Medulla oblongata (tissue), 1 donor: ENCODE data around the gene MAPK8.

Source experiments
- DNase-seq: peaks from one replicate; pipeline ENCODE4 v3.0.0-alpha.2; 2015; ENCODE audit errors: extremely low spot score

MAPK8 gene

GRCh38 chr10:48292616-48293015 is 13.9 kb upstream of the MAPK8 start:
- DNase-seq: no peak

DNA sequence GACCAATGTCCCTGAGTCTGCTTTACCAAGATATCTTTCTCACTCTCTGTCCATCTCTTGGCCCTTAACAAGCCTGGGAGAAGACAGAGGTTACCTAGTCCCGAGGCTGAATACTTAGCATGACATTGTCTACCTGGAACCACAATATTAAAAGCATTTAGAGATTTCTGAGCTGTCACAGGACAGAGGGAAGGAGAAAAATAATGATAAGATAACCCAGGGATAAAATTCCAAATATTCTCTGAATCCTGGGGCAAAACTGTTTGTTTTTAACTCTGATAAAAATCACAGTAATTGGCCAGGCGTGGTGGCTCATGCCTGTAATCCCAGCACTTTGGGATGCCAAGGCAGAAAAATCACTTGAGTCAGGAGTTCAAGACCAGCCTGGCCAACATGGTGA is 12.0 kb upstream of the MAPK8 start:
- no peak for DNase-seq

DNA sequence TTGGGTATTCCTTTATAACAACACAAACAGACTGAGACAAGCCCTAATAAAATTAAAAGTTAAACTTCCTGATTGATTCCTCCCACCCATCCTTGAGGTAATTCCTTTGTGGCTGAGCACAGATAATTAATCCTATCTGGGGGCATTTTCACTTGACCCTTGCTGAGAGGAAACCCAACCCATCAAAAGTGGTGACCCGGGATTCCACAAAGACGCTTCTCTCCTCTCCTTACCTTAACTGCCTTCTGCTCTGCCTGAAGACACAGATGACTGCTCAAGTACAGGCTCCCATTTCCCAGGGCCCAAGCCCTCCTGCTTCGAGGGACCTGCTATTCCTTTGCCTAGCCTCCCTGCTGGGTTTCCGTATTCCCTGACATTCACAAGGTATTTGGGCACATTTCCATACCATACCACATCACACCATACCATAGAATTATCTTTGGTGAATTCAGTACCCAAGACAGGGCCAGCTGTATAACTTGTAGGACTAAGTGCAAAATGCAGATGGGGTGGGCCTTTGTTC is 9.8 kb upstream of the MAPK8 start:
- DNase-seq: no peak

DNA sequence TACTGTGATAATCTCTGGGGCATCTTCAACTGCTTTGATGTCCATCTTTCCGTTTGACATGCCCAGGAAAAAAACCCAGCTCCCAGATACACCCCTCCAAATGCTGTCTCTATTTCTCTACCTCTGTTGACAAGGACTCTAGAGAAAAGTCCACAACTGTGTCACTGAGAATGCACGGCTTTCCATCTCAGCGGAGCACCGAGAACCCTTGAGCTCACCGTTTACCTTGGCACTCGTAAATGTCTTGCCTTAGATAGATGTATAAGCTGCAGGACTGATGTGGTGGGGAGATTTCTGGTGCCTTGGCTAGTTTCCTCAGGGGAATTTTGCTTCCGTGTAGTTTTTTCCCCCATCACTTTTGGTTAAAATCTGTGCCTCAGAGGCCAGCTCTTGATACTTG is 7.4 kb upstream of the MAPK8 start:
- no peak for DNase-seq

- DNase-seq: no peak
These were observed 6.8 kb upstream of the MAPK8 start for GRCh38 chr10:48299692-48300091.

DNA sequence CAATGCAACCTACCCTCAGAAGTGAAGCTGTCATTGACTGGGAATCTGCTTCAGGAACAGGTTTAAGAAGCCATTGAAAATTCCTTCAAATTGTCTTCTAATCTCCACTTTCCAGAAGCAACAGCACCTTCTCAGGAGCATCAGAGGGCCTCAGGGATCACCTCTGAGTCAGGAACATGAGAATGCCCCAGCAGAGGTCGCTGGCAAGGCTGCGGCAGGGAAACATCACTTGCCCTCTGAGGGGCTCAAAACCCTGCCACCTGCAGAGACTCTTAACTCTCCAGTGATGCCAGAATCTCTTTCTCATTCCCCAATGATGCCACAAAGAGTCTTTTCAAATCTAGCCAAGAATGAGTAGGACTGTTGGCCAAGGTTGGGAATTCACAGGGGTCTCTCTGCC is 5.9 kb upstream of the MAPK8 start:
- peak; percentile 16 for DNase-seq

DNA sequence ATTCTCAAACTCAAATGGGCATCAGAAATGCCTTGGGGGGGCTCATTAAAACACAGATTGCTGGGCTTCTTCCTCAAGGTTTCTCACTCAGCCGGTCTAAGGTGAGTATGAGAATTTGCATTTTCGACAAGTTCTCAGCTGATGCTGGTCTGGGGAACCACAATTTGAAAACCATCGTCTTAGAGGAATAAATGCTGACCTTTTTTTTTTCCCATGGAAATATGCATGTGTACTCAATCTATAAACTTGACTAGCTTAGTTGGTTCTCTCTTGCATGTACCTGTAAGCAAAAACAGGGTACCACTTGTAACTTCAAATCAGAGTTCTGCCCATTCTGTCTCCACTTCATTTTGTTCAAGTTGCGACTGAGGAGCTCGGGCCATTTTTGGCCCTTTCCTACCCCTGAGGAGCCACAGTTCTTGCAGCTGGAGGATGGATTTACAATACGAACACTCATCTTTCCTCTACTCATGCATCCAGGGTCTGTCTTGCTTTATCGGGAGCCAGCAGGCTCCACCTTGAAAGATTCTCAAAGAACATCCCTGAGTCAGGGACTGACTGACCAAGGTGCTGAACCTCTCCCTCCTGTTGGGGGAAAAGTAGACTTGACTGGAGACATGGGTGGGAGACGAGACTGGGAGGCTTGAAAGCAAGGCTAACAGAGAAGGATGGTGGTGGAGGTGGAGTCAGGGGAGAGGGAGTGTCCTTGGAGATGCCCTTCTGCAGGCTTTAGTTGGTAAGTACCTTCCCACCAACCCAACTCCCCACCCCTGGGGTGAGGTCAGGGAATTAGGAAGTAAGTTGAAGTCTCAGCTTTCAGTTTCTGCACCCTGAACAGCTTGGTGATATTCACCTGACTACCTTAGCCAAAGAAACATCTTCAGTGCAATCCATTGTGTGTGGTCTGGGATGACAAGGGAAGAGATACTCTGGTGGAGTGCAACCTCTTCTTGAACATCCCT is 3.7 kb upstream of the MAPK8 start:
- no peak for DNase-seq

DNA sequence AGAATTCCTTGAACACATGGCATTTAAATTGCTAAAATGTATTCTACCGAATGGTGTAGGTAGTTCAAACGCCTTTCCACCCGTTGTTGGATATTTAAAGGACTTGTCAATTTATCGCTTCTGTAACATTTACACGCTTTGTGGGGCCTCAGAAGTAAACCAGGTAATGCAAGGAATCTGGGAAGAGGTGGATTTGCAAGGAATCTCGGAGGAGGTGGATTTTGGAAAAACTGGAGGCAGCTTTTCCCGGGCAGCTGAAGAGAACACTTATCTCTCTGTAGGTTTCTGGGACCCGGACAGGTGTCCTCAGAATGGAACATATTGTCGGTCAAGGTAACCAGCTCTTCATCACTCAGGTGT is 592 bp upstream of the MAPK8 start:
- DNase-seq: no peak

- peak; percentile 49 for DNase-seq
These were observed 613 bp downstream of the MAPK8 start for GRCh38 chr10:48306870-48307710.

GRCh38 chr10:48307711-48308018 is 1.2 kb downstream of the MAPK8 start:
- no peak for DNase-seq

GRCh38 chr10:48309711-48310226 is 3.3 kb downstream of the MAPK8 start:
- no peak for DNase-seq

GRCh38 chr10:48314107-48314506 is 7.6 kb downstream of the MAPK8 start:
- no peak for DNase-seq

- no peak for DNase-seq
These were observed 9.8 kb downstream of the MAPK8 start for GRCh38 chr10:48316236-48316635.

DNA sequence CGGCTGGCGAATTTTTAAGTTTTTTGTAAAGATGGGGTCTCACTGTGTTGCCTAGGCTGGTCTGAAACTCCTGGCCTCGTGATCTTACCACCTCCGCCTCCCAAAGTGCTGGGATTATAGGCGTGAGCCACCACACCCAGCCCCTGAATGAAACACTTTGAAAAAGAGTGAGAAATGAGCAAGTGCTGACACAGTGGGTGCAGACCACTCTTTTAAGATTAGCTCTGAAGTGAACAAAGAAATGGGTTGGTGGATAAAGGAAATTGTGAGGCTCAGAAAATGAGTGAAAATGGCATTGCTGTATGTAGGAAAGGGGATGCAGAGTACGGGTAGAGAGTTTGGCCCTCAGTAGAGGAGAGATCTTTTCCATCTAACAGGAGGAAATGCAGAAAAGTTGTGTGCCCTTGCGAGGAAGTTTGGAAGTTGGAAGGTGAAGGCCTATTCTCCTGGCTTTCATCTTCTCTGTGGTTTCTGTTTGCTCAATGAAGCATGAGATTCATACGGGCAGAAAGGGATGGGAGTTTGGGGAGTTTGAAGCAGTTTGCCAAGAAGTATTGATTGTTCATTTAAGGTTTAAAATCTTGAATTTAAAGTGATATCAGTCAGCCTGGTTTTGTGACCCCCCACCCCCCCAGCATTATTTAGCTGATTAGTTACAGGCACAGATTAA is 11.0 kb downstream of the MAPK8 start:
- no peak for DNase-seq

DNA sequence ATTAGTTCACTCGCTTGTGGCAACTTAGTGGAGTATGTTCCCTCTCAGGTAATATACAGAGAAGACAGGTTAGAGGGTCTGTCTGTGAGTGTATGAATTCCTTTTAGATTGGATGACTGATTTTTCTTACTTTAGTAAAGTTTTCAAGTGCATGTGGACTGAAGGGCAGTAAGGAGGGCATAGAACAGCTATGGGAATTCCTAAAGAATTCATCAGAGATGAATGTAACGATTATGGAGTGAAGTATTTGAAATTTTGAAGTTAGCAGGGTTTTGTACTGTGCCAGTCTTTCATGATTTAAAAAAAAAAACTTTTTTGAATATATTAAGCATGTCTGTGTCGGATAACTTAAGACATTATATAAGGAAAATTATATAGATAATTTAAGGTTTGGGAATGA is 15.5 kb downstream of the MAPK8 start:
- DNase-seq: no peak

DNA sequence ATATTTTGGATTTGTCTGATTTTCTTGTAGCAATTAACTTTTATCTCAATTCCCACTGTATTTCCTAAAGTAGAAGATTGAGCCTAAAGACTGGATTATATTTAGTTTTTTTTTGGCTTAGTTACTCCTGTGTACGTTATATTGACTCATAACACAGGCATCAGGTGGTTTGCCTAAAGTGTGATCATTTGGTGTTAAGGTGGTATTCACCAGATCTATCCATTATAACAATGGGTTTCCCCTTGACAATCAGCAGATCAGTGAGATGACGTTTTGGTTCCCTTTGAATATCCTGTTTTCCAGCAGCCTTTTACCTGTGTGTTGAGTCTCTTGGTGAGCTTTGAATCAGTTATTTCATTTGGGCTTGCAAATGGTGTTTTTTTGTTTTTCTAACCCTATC is 18.1 kb downstream of the MAPK8 start:
- no peak for DNase-seq

GRCh38 chr10:48330269-48330668 is 23.8 kb downstream of the MAPK8 start:
- no peak for DNase-seq

DNA sequence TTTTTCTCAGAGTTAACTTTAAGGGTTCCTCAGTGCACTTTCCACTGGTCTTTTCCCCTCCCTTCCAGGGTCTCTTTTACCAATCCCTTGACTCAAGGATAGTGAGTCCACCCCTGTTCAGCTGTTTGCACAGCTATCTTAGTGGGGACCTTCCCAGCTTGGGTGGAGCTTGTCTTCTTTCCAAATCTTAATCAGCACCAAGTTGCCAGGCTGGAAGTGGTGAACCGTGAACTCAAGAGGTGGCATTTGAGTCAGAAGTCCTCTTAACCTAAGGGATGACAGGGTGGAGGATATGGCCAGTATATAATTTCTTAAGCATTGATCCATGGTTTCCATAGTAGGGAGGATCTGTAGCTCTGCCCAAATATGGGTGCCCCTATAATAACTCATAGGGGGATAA is 25.0 kb downstream of the MAPK8 start:
- no peak for DNase-seq

DNA sequence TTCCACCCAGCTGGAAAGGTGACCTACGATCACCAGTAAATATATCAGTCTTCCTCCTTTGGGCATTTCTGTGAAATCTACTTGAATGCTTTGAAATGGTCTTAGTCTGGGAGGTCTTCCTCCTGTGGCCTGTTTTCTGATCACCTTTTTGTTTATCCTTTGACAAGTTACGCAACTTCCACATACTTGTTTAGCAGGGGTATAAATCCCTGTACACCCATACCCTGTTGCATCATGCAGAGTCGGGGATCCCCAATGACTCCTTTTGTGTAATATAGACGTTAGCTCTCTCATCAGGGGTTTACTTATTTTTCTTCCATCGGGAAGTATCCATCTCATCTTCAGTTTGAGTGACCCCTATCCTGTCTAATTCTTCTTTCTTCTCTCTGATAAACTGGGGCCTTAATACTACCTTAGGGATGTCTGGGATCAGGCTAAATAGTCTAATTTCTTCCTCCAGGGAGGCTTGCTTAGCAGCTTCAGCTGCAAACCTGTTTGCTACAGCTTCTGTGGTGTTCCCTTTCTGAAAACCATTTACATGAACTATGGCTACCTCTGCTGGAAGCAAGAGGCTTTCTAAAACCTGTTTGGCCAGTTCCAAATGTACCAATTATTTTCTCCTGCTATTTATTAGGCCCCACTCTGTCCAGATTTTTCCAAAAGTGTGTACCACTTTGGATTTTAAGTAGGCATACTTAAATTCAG is 25.8 kb downstream of the MAPK8 start:
- no peak for DNase-seq

DNA sequence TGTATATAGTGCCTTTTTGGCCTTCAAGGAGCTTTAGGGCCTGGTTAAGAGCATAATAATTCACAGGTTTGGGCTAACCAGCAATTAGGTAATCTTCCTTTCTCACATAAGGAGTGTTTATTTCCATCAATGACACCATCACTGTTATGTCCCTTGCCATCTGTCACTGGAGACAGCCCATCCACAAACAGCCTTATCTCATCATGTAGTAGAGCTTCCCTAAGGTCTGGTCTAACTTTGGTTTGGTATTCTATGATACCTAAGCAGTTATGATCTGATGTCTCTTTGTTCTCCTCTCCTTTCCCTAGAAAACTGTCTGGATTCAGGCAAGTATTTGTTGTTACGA is 26.4 kb downstream of the MAPK8 start:
- no peak for DNase-seq

GRCh38 chr10:48333856-48334255 is 27.4 kb downstream of the MAPK8 start:
- no peak for DNase-seq

DNA sequence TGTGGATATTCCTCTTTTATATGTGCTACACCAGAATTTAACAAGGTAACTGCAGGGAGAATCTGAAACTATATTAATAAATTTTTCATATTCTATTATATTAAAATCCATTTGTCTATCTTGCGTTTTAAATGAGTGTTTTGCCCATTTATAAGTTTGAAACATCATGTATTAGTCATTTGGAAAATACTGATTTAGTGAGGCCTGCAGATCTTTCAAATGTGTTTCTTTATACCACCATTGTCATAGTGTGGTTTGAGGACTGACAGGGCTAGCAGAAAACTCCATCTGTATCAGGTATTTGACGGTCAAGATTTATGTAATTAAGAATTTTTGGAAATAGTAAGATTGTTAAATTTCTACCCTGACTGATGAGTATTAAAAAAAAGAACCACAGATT is 29.3 kb downstream of the MAPK8 start:
- no peak for DNase-seq
